Measurements from ENCODE around the gene RNPS1.

RNPS1 gene

GRCh38 chr16:2235695-2236336 lies 32.1 kb downstream of the RNPS1 start:
- DNase-seq (ENCODE audit: low read depth): no peak

- no peak for DNase-seq (ENCODE audit: low read depth)
These were observed 32.7 kb downstream of the RNPS1 start for GRCh38 chr16:2235234-2235651.

- DNase-seq (ENCODE audit: low read depth): no peak
These were observed 33.1 kb downstream of the RNPS1 start for GRCh38 chr16:2234813-2235170.

- DNase-seq (ENCODE audit: low read depth): no peak
These were observed 33.8 kb downstream of the RNPS1 start for GRCh38 chr16:2233872-2234812.

- no peak for DNase-seq (ENCODE audit: low read depth)
These were observed 34.7 kb downstream of the RNPS1 start for GRCh38 chr16:2233046-2233775.

- no peak for DNase-seq (ENCODE audit: low read depth)
These were observed 35.6 kb downstream of the RNPS1 start for GRCh38 chr16:2232094-2232990.

GRCh38 chr16:2231016-2231931 lies 36.7 kb downstream of the RNPS1 start:
- no peak for DNase-seq (ENCODE audit: low read depth)

GRCh38 chr16:2230376-2230775 lies 37.5 kb downstream of the RNPS1 start:
- no peak for DNase-seq (ENCODE audit: low read depth)

GRCh38 chr16:2229632-2230250 lies 38.2 kb downstream of the RNPS1 start:
- DNase-seq (ENCODE audit: low read depth): no peak

GRCh38 chr16:2229091-2229490 lies 38.8 kb downstream of the RNPS1 start:
- DNase-seq (ENCODE audit: low read depth): no peak

GRCh38 chr16:2228161-2228824 lies 39.6 kb downstream of the RNPS1 start:
- no peak for DNase-seq (ENCODE audit: low read depth)

- no peak for DNase-seq (ENCODE audit: low read depth)
These were observed 41.0 kb downstream of the RNPS1 start for GRCh38 chr16:2226918-2227317.

GRCh38 chr16:2226245-2226793 lies 41.6 kb downstream of the RNPS1 start:
- DNase-seq (ENCODE audit: low read depth): no peak

GRCh38 chr16:2223942-2224486 lies 43.9 kb downstream of the RNPS1 start:
- DNase-seq (ENCODE audit: low read depth): no peak

- DNase-seq (ENCODE audit: low read depth): peak; percentile 93
These were observed 44.5 kb downstream of the RNPS1 start, which contains the start of gene E4F1 for GRCh38 chr16:2223221-2223941. Gene E4F1 (plus strand): TSS chr16:2223591. CDS start chr16:2223614, 23 bp downstream.

- DNase-seq (ENCODE audit: low read depth): no peak
These were observed 51.6 kb downstream of the RNPS1 start for GRCh38 chr16:2216330-2216729.

- DNase-seq (ENCODE audit: low read depth): no peak
These were observed 53.3 kb downstream of the RNPS1 start, which contains the start of gene PGP for GRCh38 chr16:2214719-2214968. Gene PGP (minus strand): TSS chr16:2214840. CDS start chr16:2214777, 63 bp downstream.

Measured in HS-5 (cell line).